ENCODE measurements around the gene CSNK2A3.
"Not testable (repeated sequence)": the region's sequence is repeated elsewhere in the genome, so short reads cannot be mapped to it uniquely, and the experiment has no call there.

The CSNK2A3 gene

DNA sequence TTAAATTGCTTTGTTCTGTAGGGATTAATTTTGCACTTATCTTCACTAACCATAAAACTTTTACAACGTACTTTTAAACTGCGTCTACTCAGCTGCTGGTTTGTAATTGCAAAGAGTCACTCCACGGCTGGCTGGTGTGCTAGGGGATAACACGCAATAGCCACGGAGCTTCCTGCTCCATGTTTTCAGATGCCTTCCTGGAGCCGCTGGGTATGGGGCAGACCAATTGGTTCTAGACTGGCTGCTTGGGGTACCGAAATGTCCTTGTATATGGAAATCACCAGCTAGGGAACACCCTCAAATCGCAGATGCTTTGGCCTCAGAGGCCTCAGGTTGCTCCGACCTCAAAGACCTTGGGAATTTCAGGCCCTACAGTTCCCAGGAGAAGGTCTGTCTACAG lies 3.8 kb upstream of the CSNK2A3 start:
- Histone ChIP-seq H3K4me3 (no peak overlapping the region), H3K9me3 (no peaks in the 10 kb centered on the region), H3K36me3 (peaks cover 0 to 10% (median 4%) of the 10 kb centered on the region in 3 donors), H3K27ac (no peak overlapping the region), H3K27me3 (no peaks in the 10 kb centered on the region), H3K4me1 (no peaks in the 10 kb centered on the region)
- DNase-seq = no peak
- intact Hi-C loops (cut with DNase I; ENCODE audit: low total_unique reads) = no loop called here
- TF ChIP-seq, protein P1, sequence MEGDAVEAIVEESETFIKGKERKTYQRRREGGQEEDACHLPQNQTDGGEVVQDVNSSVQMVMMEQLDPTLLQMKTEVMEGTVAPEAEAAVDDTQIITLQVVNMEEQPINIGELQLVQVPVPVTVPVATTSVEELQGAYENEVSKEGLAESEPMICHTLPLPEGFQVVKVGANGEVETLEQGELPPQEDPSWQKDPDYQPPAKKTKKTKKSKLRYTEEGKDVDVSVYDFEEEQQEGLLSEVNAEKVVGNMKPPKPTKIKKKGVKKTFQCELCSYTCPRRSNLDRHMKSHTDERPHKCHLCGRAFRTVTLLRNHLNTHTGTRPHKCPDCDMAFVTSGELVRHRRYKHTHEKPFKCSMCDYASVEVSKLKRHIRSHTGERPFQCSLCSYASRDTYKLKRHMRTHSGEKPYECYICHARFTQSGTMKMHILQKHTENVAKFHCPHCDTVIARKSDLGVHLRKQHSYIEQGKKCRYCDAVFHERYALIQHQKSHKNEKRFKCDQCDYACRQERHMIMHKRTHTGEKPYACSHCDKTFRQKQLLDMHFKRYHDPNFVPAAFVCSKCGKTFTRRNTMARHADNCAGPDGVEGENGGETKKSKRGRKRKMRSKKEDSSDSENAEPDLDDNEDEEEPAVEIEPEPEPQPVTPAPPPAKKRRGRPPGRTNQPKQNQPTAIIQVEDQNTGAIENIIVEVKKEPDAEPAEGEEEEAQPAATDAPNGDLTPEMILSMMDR (IDR thresholded peaks at IDR 0.05) = no peak

DNA sequence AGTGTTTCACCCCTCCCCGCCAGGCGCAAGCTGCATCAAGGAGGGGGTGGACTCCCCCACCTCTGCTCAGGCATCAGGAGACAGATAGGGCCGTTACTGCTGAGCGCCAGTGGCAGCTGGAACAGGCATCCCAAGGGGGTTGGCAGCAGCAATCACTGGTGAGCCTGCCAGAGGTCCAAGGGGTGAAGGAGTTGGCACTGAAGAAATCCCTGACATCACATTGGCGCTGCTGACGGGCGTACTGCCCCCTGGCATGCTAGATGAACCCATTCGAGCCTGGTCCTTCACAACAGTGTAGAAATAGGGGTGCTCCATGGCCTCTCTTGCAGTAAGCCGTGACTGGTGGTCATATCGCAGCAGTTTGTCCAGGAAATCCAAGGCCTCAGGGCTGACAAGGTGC lies 1.2 kb downstream of the CSNK2A3 start:
- H3K27ac ChIP-seq; DNase-seq; H3K27me3 ChIP-seq; intact Hi-C loops (cut with DNase I; ENCODE audit: low total_unique reads); H3K4me3 ChIP-seq; H3K36me3 ChIP-seq; H3K9me3 ChIP-seq: not testable (repeated sequence)
- peaks cover 0 to 16% (median 14%) of the 10 kb centered on the region in 4 donors for H3K4me1 ChIP-seq

DNA sequence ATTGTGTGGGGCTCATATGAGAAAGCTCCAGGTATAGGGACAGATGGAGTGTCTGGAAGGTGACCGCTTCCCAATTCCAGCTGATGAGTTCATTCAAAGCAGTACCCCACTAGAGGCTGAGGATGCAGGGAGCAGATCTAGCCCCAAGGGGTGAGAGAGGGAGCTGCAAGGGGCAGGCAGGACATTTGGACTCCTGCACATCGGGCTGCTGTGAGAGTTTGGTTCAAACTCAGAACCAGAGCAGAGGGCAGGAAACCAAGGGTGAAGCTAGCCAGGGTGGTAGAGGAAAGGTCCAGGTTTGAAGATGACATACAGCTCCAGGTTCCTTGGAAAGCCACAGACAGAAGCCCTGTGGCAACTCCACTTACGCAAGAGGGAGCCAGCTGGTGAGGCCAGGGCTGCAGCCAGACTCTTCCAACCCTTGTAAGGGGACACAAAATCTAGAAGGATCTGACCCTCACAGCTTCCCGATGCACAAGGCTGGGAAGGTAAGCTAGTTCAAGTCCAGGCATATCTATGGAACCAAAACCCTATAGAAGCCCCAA lies 1.9 kb downstream of the CSNK2A3 start:
- H3K27ac ChIP-seq = no peak overlapping the region
- no peak overlapping the region for H3K4me3 ChIP-seq
- H3K27me3 ChIP-seq = no peaks in the 10 kb centered on the region
- intact Hi-C loops (cut with DNase I; ENCODE audit: low total_unique reads) = no loop called here
- DNase-seq = no peak
- no peaks in the 10 kb centered on the region for H3K9me3 ChIP-seq
- H3K36me3 ChIP-seq = no peaks in the 10 kb centered on the region
- TF ChIP-seq, protein P1 (IDR thresholded peaks at IDR 0.05) = no peak
- H3K4me1 ChIP-seq = peaks cover 0 to 16% (median 14%) of the 10 kb centered on the region in 4 donors

DNA sequence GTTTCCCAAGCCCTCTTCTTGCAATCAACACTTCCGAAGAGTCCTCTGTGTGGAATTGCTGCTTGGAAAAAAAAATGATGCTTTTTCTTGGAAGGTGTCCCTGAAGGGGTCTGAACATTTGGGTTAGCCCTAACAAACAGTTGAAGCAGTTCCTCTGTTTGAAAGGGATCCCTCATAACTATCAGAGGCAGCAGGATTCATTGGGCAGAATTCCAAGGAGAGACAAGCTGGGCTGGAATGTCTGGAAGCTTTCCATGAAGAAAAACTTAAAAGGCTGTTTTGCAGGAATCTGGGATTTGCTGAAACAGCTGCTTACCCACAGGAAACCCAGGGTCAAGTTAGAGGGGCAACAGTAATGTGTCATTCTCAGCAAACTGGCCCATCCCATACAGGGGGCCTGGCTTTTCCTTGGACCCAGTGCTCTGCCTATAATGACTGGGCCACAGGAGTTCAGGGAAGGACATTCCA lies 3.1 kb downstream of the CSNK2A3 start:
- Histone ChIP-seq H3K27ac (no peak overlapping the region), H3K27me3 (no peaks in the 10 kb centered on the region), H3K36me3 (no peaks in the 10 kb centered on the region), H3K4me1 (peaks cover 0 to 16% (median 14%) of the 10 kb centered on the region in 4 donors), H3K4me3 (no peak overlapping the region), H3K9me3 (no peaks in the 10 kb centered on the region)
- TF ChIP-seq, protein P1 (IDR thresholded peaks at IDR 0.05) = no peak
- intact Hi-C loops (cut with DNase I; ENCODE audit: low total_unique reads) = no loop called here
- no peak for DNase-seq

DNA sequence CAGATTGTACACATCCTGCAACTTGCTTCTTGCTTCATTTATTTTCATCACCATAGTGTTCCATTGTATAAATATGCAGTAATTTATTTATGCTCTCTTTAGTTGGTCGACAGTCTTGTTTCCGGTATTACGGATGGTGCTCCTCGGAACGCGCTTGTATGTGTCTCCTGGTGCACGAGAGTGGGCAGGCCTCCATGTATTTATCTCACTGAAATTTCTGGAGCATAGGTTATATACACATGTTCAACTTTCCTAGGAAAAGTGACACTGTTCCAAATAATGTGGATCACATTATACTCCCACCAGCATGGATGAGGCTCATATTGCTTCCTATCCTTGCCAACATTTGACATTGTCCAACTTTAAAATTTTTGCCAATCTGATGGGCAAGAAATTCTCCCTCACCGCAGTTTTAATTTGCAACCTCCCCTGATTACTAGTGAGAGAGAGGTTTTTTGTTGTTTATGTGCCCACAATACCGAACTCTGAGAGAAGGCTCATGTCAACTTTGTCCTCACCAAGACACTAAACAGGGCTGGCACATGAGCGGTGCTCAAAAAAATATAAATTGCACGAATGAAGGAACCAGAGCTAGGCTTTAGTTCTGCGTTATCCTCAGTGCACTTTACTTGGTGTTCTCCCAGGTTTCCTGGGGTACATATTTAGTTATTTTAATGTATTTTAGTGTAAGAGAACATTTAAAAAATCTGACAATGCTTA lies 3.8 kb downstream of the CSNK2A3 start:
- no peaks in the 10 kb centered on the region for H3K27me3 ChIP-seq
- no peak overlapping the region for H3K4me3 ChIP-seq
- H3K9me3 ChIP-seq = no peaks in the 10 kb centered on the region
- H3K27ac ChIP-seq = no peak overlapping the region
- DNase-seq = no peak
- no peaks in the 10 kb centered on the region for H3K36me3 ChIP-seq
- peaks cover 0 to 16% (median 14%) of the 10 kb centered on the region in 4 donors for H3K4me1 ChIP-seq
- intact Hi-C loops (cut with DNase I; ENCODE audit: low total_unique reads) = no loop called here
- TF ChIP-seq, protein P1 (IDR thresholded peaks at IDR 0.05) = no peak

DNA sequence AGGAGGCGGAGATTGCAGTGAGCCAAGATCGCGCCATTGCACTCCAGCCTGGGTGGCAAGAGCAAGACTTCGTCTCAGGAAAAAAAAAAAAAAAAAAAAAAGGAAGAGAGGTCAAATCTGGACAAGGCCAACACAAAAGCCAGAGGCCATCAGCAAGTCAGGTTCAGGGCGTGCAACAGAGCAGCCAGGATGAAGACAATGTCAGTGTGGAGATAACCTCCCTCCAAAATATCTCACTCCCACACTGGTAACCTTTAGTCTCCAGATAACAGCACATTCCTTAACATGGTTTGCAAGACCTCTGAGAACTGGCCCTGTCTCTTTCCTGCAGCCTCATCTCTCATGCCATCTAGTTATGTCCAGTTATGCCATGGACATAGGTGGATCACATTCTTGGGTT lies 4.7 kb downstream of the CSNK2A3 start:
- no peak overlapping the region for H3K4me3 ChIP-seq
- no peak overlapping the region for H3K27ac ChIP-seq
- no peaks in the 10 kb centered on the region for H3K36me3 ChIP-seq
- intact Hi-C loops (cut with DNase I; ENCODE audit: low total_unique reads) = no loop called here
- peaks cover 0 to 16% (median 14%) of the 10 kb centered on the region in 4 donors for H3K4me1 ChIP-seq
- H3K9me3 ChIP-seq = no peaks in the 10 kb centered on the region
- no peak for DNase-seq
- H3K27me3 ChIP-seq = no peaks in the 10 kb centered on the region
- TF ChIP-seq, protein P1 (IDR thresholded peaks at IDR 0.05) = no peak
